Effector memory CD4-positive, alpha-beta T cell (primary cell): ENCODE data around the gene SLC9A3.

Experiments
- DNase-seq, 3 donors: peaks; one replicate each; pipeline ENCODE4 v3.0.0-alpha.2; 2020
- H3K27ac ChIP-seq: 2 replicates; pipeline ENCODE4 v1.7.0; 2013; ENCODE audit warnings: mild to moderate bottlenecking, low read length, moderate library complexity; ENCODE audit not compliant: insufficient read depth, poor library complexity, severe bottlenecking
- H3K27me3 ChIP-seq: replicated peaks from 2 replicates; pipeline ENCODE4 v1.7.0; 2013; ENCODE audit warnings: mild to moderate bottlenecking, low read length; ENCODE audit not compliant: insufficient read depth, control insufficient read depth, poor library complexity, severe bottlenecking
- H3K36me3 ChIP-seq: 2 replicates; pipeline ENCODE4 v1.7.0; 2013; ENCODE audit warnings: mild to moderate bottlenecking, low read length, moderate library complexity; ENCODE audit not compliant: control insufficient read depth, insufficient read depth
- H3K4me1 ChIP-seq: 2 replicates; pipeline ENCODE4 v1.7.0; 2013; ENCODE audit warnings: low read length, mild to moderate bottlenecking; ENCODE audit not compliant: control insufficient read depth, insufficient read depth, poor library complexity, severe bottlenecking
- H3K4me3 ChIP-seq: 2 replicates; pipeline ENCODE4 v1.7.0; 2013; ENCODE audit warnings: low read length, low read depth, mild to moderate bottlenecking; ENCODE audit not compliant: insufficient read depth, poor library complexity, severe bottlenecking
- H3K9me3 ChIP-seq: 2 replicates; pipeline ENCODE4 v1.7.0; 2013; ENCODE audit warnings: mild to moderate bottlenecking, low read length, moderate library complexity; ENCODE audit not compliant: control insufficient read depth

SLC9A3 gene

GRCh38 chr5:444226-444625 is 80.0 kb downstream of the SLC9A3 start:
- H3K27ac ChIP-seq: no peak overlapping the region
- peaks cover 26% of the 10 kb centered on the region for H3K36me3 ChIP-seq
- no peaks in the 10 kb centered on the region for H3K27me3 ChIP-seq
- DNase-seq: no peak
- H3K4me1 ChIP-seq: peaks cover 17% of the 10 kb centered on the region
- H3K4me3 ChIP-seq: peak overlapping the region; percentile 91
- H3K9me3 ChIP-seq: no peaks in the 10 kb centered on the region

GRCh38 chr5:443239-444151 is 80.8 kb downstream of the SLC9A3 start:
- Histone ChIP-seq H3K36me3 (peaks cover 20% of the 10 kb centered on the region), H3K4me3 (peak overlapping the region; percentile 91), H3K4me1 (peaks cover 17% of the 10 kb centered on the region), H3K27me3 (no peaks in the 10 kb centered on the region), H3K27ac (peak overlapping the region; percentile 73), H3K9me3 (no peaks in the 10 kb centered on the region)
- peak in 1 of 3 donors; percentile 9 for DNase-seq

DNA sequence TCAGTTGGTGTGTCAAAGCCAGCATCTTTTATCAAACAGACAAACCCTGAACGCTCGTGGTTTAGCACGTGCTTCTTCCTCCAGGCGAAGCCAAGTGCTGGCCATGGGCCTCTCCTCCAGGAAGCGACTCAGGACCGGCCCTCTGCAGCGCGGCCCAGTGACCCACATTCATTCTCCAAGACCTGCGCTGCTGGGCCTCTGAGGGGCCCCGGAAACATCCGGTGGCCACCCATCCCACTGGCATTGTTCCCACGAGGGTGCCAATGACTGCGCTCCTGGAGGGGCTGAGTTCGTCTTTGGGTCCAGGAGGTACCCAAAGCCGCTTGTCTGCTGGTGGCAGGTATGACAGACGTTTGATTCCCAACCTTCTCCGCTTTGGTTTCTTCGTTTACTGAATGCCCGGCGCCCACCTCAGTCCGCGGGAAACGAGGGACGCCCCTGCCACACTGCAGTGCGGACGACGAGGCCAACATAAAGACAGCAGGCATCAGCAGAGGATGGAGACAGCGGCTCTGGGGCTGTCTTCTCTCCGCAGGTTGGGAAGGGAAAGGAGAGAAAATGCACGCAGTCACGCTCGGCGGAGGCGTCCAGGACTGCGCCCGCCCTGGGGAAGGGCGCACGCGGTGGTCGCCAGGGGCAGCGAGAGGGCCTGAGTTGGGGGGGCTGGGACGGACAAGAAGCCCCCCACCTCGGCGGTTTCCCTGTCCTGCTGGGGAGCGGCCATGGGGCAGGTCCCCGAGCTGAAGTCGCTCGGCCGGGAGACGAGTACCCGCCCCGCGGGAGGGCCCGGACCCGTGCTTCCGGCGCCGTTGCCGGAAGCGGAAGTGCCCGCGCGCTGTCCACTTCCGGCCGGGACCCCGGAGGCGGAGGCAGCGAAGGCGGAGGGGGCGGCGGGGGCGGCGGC is 81.7 kb downstream of the SLC9A3 start, which contains the start of gene EXOC3:
TSS of gene EXOC3 (plus strand) at position 842 of the 904 bp plus-strand sequence. CDS start 3,030 bp downstream, outside the sequence.
- DNase-seq: peak; percentile 47 to 69 (median 52)
- H3K27me3 ChIP-seq: no peaks in the 10 kb centered on the region

GRCh38 chr5:441996-442334 is 82.3 kb downstream of the SLC9A3 start:
- peaks cover 17% of the 10 kb centered on the region for H3K4me1 ChIP-seq
- DNase-seq: no peak
- H3K4me3 ChIP-seq: peak overlapping the region; percentile 91
- no peak overlapping the region for H3K27ac ChIP-seq
- H3K36me3 ChIP-seq: peaks cover 5% of the 10 kb centered on the region
- H3K27me3 ChIP-seq: no peaks in the 10 kb centered on the region
- H3K9me3 ChIP-seq: no peaks in the 10 kb centered on the region

More for the DNA sequence above, 81.7 kb downstream of the SLC9A3 start, which contains the start of gene EXOC3:
- Histone ChIP-seq H3K36me3 (peaks cover 11% of the 10 kb centered on the region), H3K4me3 (peak within 1 kb of the TSS; percentile 91), H3K27ac (peak within 1 kb of the TSS; percentile 73), H3K9me3 (no peaks in the 10 kb centered on the region), H3K4me1 (peaks cover 17% of the 10 kb centered on the region)

- no peak for DNase-seq
- H3K27ac ChIP-seq: no peak overlapping the region
- no peaks in the 10 kb centered on the region for H3K9me3 ChIP-seq
- no peaks in the 10 kb centered on the region for H3K27me3 ChIP-seq
- H3K4me3 ChIP-seq: no peak overlapping the region
- H3K36me3 ChIP-seq: no peaks in the 10 kb centered on the region
- H3K4me1 ChIP-seq: peaks cover 17% of the 10 kb centered on the region
Observed at GRCh38 chr5:440401-441201, 83.6 kb downstream of the SLC9A3 start.

DNA sequence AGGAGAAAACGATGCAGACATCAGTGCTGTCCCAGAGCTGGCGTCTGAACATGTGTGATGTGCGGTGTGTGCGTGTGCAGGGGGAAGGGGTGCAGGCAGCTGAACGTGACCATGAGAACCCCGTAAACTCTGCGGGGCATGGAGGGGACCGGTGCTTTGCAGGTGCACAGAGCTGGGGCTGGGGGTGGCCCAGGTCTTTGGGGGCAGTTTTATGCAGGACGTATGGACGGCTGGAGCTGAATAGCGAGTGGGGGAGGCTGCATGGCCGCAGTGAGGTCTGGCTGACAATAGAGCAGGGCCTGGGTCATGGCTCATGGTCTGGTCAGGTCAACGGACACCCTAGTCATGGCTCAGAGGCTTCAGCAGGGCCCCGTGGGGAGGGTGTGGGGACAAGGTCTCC is 84.6 kb downstream of the SLC9A3 start:
- DNase-seq: no peak
- Histone ChIP-seq H3K4me1 (peaks cover 17% of the 10 kb centered on the region), H3K27me3 (no peaks in the 10 kb centered on the region), H3K4me3 (no peak overlapping the region), H3K27ac (no peak overlapping the region), H3K36me3 (no peaks in the 10 kb centered on the region), H3K9me3 (no peaks in the 10 kb centered on the region)

DNA sequence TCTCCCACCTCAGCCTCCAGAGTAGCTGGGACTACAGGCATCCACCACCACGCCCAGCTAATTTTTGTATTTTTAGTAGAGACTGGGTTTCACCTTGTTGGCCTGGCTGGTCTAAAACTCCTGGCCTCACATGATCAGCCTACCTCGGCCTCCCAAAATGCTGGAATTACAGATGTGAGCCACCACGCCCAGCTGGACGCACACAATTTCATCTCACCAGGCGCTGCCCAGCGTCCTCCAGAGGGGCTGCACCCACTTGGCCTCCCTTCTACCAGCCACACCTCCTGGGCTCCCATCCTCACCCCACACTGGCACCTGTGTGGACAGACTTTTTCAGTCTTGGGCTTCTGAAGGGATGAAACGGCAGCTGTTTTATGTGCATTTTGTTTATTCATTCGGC is 85.1 kb downstream of the SLC9A3 start:
- Histone ChIP-seq H3K9me3 (no peaks in the 10 kb centered on the region), H3K27ac (no peak overlapping the region), H3K4me1 (peaks cover 16% of the 10 kb centered on the region)

GRCh38 chr5:438481-438981 is 85.7 kb downstream of the SLC9A3 start:
- Histone ChIP-seq H3K9me3 (no peaks in the 10 kb centered on the region), H3K27me3 (no peaks in the 10 kb centered on the region), H3K4me3 (no peak overlapping the region), H3K27ac (no peak overlapping the region), H3K4me1 (peaks cover 9% of the 10 kb centered on the region), H3K36me3 (no peaks in the 10 kb centered on the region)
- no peak for DNase-seq

More for the DNA sequence above, 85.1 kb downstream of the SLC9A3 start:
- Histone ChIP-seq H3K4me3 (no peak overlapping the region), H3K36me3 (no peaks in the 10 kb centered on the region), H3K27me3 (no peaks in the 10 kb centered on the region)
- DNase-seq: no peak

GRCh38 chr5:437281-437771 is 86.9 kb downstream of the SLC9A3 start:
- no peak for DNase-seq
- Histone ChIP-seq H3K27ac (no peak overlapping the region), H3K4me1 (peaks cover 5% of the 10 kb centered on the region), H3K27me3 (no peaks in the 10 kb centered on the region), H3K36me3 (no peaks in the 10 kb centered on the region), H3K9me3 (no peaks in the 10 kb centered on the region), H3K4me3 (no peak overlapping the region)
